ENCODE data around the gene XYLT1. TPM values are rescaled to one million over a fixed set of nuclear protein-coding genes. Genes with fewer than 3 reads are reported as not detected.

The XYLT1 gene
- total and polyA plus RNA-seq, 9 of the 15 experiments (the other 6 are each of a cell fraction or from before 2014, with no cell fraction given), result 0.03 to 0.09 (median 0.08) TPM; not detected in 6

DNA sequence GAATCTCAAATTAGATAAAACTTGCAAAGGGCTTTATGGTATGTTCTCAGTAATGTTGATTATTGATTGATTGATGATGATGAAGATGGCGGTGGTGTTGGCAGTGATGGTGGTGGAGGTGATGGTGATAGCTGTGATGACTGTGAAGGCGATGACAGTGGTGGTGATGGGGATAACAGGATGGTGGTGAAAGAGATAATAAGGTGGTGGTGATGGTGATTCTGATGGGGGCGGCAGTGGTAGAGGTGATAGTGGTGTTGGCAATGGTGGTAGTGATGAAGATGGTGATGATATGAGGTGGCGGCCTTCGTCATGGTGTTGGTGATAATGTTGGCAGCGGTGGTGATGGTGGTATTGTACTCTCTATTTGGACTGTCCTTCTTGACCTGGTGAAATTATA lies 238.3 kb downstream of the XYLT1 start (continued):
- TF ChIP-seq, protein P1, sequence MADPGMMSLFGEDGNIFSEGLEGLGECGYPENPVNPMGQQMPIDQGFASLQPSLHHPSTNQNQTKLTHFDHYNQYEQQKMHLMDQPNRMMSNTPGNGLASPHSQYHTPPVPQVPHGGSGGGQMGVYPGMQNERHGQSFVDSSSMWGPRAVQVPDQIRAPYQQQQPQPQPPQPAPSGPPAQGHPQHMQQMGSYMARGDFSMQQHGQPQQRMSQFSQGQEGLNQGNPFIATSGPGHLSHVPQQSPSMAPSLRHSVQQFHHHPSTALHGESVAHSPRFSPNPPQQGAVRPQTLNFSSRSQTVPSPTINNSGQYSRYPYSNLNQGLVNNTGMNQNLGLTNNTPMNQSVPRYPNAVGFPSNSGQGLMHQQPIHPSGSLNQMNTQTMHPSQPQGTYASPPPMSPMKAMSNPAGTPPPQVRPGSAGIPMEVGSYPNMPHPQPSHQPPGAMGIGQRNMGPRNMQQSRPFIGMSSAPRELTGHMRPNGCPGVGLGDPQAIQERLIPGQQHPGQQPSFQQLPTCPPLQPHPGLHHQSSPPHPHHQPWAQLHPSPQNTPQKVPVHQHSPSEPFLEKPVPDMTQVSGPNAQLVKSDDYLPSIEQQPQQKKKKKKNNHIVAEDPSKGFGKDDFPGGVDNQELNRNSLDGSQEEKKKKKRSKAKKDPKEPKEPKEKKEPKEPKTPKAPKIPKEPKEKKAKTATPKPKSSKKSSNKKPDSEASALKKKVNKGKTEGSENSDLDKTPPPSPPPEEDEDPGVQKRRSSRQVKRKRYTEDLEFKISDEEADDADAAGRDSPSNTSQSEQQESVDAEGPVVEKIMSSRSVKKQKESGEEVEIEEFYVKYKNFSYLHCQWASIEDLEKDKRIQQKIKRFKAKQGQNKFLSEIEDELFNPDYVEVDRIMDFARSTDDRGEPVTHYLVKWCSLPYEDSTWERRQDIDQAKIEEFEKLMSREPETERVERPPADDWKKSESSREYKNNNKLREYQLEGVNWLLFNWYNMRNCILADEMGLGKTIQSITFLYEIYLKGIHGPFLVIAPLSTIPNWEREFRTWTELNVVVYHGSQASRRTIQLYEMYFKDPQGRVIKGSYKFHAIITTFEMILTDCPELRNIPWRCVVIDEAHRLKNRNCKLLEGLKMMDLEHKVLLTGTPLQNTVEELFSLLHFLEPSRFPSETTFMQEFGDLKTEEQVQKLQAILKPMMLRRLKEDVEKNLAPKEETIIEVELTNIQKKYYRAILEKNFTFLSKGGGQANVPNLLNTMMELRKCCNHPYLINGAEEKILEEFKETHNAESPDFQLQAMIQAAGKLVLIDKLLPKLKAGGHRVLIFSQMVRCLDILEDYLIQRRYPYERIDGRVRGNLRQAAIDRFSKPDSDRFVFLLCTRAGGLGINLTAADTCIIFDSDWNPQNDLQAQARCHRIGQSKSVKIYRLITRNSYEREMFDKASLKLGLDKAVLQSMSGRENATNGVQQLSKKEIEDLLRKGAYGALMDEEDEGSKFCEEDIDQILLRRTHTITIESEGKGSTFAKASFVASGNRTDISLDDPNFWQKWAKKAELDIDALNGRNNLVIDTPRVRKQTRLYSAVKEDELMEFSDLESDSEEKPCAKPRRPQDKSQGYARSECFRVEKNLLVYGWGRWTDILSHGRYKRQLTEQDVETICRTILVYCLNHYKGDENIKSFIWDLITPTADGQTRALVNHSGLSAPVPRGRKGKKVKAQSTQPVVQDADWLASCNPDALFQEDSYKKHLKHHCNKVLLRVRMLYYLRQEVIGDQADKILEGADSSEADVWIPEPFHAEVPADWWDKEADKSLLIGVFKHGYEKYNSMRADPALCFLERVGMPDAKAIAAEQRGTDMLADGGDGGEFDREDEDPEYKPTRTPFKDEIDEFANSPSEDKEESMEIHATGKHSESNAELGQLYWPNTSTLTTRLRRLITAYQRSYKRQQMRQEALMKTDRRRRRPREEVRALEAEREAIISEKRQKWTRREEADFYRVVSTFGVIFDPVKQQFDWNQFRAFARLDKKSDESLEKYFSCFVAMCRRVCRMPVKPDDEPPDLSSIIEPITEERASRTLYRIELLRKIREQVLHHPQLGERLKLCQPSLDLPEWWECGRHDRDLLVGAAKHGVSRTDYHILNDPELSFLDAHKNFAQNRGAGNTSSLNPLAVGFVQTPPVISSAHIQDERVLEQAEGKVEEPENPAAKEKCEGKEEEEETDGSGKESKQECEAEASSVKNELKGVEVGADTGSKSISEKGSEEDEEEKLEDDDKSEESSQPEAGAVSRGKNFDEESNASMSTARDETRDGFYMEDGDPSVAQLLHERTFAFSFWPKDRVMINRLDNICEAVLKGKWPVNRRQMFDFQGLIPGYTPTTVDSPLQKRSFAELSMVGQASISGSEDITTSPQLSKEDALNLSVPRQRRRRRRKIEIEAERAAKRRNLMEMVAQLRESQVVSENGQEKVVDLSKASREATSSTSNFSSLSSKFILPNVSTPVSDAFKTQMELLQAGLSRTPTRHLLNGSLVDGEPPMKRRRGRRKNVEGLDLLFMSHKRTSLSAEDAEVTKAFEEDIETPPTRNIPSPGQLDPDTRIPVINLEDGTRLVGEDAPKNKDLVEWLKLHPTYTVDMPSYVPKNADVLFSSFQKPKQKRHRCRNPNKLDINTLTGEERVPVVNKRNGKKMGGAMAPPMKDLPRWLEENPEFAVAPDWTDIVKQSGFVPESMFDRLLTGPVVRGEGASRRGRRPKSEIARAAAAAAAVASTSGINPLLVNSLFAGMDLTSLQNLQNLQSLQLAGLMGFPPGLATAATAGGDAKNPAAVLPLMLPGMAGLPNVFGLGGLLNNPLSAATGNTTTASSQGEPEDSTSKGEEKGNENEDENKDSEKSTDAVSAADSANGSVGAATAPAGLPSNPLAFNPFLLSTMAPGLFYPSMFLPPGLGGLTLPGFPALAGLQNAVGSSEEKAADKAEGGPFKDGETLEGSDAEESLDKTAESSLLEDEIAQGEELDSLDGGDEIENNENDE (IDR thresholded peaks at IDR 0.05; ENCODE audit: low read depth, low read length), result no peak
- TF ChIP-seq, protein P2, sequence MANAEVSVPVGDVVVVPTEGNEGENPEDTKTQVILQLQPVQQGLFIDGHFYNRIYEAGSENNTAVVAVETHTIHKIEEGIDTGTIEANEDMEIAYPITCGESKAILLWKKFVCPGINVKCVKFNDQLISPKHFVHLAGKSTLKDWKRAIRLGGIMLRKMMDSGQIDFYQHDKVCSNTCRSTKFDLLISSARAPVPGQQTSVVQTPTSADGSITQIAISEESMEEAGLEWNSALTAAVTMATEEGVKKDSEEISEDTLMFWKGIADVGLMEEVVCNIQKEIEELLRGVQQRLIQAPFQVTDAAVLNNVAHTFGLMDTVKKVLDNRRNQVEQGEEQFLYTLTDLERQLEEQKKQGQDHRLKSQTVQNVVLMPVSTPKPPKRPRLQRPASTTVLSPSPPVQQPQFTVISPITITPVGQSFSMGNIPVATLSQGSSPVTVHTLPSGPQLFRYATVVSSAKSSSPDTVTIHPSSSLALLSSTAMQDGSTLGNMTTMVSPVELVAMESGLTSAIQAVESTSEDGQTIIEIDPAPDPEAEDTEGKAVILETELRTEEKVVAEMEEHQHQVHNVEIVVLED (CRISPR knock-in tag; IDR thresholded peaks at IDR 0.05), result no peak
- TF ChIP-seq ZNF134 (CRISPR knock-in tag; conservative IDR thresholded peaks at IDR 0.05), result no peak
- TF ChIP-seq, protein P3, sequence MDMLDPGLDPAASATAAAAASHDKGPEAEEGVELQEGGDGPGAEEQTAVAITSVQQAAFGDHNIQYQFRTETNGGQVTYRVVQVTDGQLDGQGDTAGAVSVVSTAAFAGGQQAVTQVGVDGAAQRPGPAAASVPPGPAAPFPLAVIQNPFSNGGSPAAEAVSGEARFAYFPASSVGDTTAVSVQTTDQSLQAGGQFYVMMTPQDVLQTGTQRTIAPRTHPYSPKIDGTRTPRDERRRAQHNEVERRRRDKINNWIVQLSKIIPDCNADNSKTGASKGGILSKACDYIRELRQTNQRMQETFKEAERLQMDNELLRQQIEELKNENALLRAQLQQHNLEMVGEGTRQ (CRISPR knock-in tag; IDR thresholded peaks at IDR 0.05), result no peak

Data from K562 (cell line).